Spinal cord (tissue), 10 donors: ENCODE results near the gene TICAM1. TPM values are rescaled to one million over a fixed set of nuclear protein-coding genes. Genes with fewer than 3 reads are reported as not detected.

ENCODE experiments used
- DNase-seq, 6 donors: peaks; one replicate each; pipeline versions ENCODE4 v3.0.0 to v3.0.0-alpha.2; 2013 to 2015; ENCODE audit warnings: low spot score in 6 of 6, low read depth in 4 of 6
- H3K27ac ChIP-seq: one replicate; pipeline ENCODE4 v1.5.1; 2013; ENCODE audit warnings: low read depth, low read length, control low read depth
- H3K27me3 ChIP-seq: one replicate; pipeline ENCODE4 v1.6.1; 2013; ENCODE audit warnings: low read length; ENCODE audit not compliant: control insufficient read depth, insufficient read depth
- H3K36me3 ChIP-seq: one replicate; pipeline ENCODE4 v1.6.1; 2013; ENCODE audit warnings: low read length; ENCODE audit not compliant: control insufficient read depth, insufficient read depth
- H3K4me1 ChIP-seq: one replicate; pipeline ENCODE4 v1.6.1; 2013; ENCODE audit warnings: low read length; ENCODE audit not compliant: control insufficient read depth, insufficient read depth
- H3K4me3 ChIP-seq: one replicate; pipeline ENCODE4 v1.5.1; 2013; ENCODE audit warnings: low read depth, low read length, control low read depth
- H3K9me3 ChIP-seq: one replicate; pipeline ENCODE4 v1.6.1; 2013; ENCODE audit warnings: low read length; ENCODE audit not compliant: control insufficient read depth, insufficient read depth
- WGBS: methylation state at CpG from one replicate; pipeline ENCODE4 v1.1.5; 2013; ENCODE audit warnings: missing lambda C conversion rate; ENCODE audit not compliant: insufficient coverage; 5-methylcytosine and 5-hydroxymethylcytosine counted together
- long read RNA-seq, 4 donors: transcript quantifications; one replicate each; lab custom pipeline, GENCODE V29; 2026
- polyA plus RNA-seq, 2 donors: library from polyadenylated mRNA; unstranded; fragments of 120-200 nt; gene quantifications; one replicate each; pipeline ENCODE4 v1.2.1, GENCODE V29; 2013; ENCODE audit not compliant: insufficient read length in 2 of 2
- total RNA-seq, 2 donors: library from RNA; depleted of rRNA in 1 of 2; stranded (reverse); fragments of 120-200 nt in 1 of 2; fragments of >200 nt in 1 of 2; gene quantifications; one replicate each; pipeline versions ENCODE4 v1.2.3 to v1.2.4, GENCODE V29; 2013 to 2014
- donor health status: healthy.

TICAM1 gene
- 1 to 10 TPM; 1.4 TPM for total RNA-seq
- polyA plus RNA-seq = 1 to 10 TPM; 5.6 to 6.3 TPM
- long read RNA-seq, donor 1, partial matches to known transcripts = 0 of 2 reads
- long read RNA-seq, donor 1, other reads (novel, unspliced or antisense) = 0 of 2 reads
- long read RNA-seq, donor 2, partial matches to known transcripts = 0 of 2 reads
- long read RNA-seq, donor 2, other reads (novel, unspliced or antisense) = 0 of 2 reads
- long read RNA-seq, donor 3, partial matches to known transcripts = 0 of 2 reads
- long read RNA-seq, donor 3, other reads (novel, unspliced or antisense) = 0 of 2 reads
- long read RNA-seq, donor 4, transcript TICAM1-201 (2 exons, 2,676 nt) = major isoform, 5 of 5 reads
- long read RNA-seq, donor 4, partial matches to known transcripts = 0 of 5 reads
- long read RNA-seq, donor 4, other reads (novel, unspliced or antisense) = 0 of 5 reads

DNA sequence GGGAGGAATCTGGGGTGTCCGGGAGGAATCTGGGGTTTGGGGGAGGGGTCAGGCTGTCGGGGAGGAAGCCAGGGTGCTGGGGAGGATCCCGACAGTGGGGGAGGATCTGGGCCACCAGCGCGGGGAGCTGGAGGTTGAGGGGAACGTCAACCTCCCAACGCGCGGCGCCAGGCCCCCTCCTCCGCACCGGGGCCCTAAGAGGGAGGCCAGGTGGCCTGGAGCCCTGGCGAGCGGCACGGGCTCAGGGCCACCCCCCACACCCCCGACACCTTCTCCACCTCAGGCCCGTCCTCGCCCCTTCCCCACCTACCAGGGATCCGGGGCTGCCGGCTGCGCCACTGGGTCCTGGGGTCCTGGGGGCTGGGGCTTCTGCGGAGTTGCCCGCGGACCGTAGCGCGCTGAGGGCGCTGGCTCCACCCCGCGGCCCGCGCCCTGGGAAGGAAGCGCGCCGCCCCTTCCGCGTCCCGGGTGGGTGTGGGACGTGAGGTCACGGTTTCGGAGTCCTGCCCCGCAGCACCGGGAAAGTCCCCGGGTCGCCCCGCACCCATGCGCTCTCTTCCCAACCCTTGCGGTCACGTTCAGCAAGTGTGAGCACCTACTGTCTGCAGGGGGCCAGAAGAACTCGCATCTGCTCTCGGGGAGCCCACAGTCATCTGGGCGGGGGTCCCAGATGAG, at the start of gene TICAM1:
TSS of gene TICAM1 (minus strand) at position 409 of the 675 bp plus-strand sequence. CDS start 13,335 bp downstream, outside the sequence.
- peaks cover 2% of the 10 kb centered on the region for H3K27me3 ChIP-seq
- H3K4me1 ChIP-seq = peaks cover 20% of the 10 kb centered on the region
- no peak within 1 kb of the TSS for H3K27ac ChIP-seq
- peak within 1 kb of the TSS; percentile 69 for H3K4me3 ChIP-seq
- H3K36me3 ChIP-seq = no peaks in the 10 kb centered on the region
- 2% methylated on average over 45 of the region's 52 CpGs for WGBS
- no peaks in the 10 kb centered on the region for H3K9me3 ChIP-seq
- DNase-seq = peak in 2 of 6 donors; percentile 16 to 61

DNA sequence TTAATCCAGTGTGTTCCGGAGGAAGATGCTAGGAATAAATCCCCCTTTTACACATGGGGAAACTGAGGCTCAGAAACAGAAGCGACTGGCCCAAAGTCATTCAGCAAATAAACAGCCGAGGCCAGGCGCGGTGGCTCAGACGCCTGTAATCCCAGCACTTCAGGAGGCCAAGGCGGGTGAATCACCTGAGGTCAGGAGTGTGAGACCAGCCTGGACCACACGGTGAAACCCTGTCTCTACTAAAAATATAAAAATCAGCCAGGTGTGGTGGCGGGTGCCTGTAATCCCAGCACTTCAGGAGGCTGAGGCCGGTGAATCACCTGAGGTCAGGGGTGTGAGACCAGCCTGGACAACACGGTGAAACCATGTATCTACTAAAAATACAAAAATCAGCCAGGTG, 47.5 kb upstream of the TICAM1 start:
- no peak for DNase-seq
- Histone ChIP-seq H3K4me1 (peaks cover 25% of the 10 kb centered on the region), H3K27me3 (no peaks in the 10 kb centered on the region), H3K4me3 (no peak overlapping the region), H3K27ac (peak overlapping the region; percentile 92), H3K36me3 (no peaks in the 10 kb centered on the region), H3K9me3 (no peaks in the 10 kb centered on the region)
- WGBS = 96% methylated on average over 5 of the region's 11 CpGs

DNA sequence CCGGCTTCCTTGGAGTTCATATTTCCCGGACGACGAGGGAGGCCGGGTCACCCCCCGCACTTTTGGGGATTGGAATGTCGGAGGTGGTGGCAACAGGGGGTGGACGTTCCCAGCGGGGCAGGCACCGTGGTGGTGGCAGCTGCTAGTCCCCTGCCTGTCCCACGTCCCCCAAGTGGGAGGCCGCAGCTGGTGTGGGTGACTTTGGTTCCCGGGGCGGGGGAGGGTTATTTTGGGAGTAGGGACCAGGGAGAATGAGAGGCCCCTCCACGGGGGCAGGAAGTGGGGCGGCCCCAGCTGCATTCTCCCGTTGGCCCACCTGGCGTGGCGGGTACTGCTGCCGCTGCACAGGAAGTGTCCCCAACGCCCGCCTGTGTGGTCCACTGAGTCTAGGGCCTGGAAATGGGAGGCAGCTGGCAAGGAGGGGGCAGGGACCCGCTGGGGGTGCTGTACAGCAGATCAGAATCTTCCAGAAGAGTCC, 47.0 kb upstream of the TICAM1 start:
- Histone ChIP-seq H3K36me3 (no peaks in the 10 kb centered on the region), H3K4me3 (no peak overlapping the region), H3K9me3 (no peaks in the 10 kb centered on the region), H3K27ac (peak overlapping the region; percentile 92), H3K27me3 (no peaks in the 10 kb centered on the region), H3K4me1 (peaks cover 25% of the 10 kb centered on the region)
- no peak for DNase-seq
- 21% methylated on average over 21 of the region's 23 CpGs for WGBS

DNA sequence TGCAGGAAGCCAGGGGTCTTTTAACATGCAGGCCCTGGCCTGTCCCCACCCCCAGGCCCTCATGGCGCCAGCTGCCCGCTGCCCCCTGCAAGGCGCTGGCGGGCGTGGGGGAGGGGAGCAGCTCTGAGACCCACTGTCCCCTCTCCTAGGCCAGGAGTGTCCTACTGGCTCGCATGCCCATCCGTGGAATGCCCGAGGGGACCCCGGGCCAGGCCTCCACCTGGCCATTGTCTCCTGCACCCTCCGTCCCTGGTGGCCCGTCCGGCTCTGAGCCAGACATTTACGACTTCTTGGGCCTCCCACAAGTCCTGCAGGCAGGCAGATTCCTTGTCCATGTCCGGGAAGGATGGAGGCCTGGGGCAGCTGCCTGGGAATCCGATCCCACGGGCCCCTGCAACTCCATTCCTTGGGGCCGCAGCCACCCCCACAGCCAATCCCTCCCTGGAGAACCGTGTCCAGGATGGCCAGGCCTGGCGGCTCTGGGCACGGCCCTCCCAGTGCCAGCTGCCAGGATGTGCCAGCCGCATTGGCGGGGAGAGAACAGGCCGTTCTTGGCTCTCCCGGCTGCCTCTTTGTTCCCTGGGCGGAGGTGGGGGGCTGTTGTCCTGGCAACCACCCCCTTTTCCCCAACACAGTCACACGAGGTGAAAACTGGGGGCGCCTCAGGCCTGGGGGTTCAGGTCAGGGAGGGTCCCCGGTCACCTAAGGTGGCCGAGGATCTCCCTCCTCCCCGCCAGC, 46.4 kb upstream of the TICAM1 start:
- peaks cover 25% of the 10 kb centered on the region for H3K4me1 ChIP-seq
- 14% methylated on average over 27 of the region's 30 CpGs for WGBS
- H3K9me3 ChIP-seq = no peaks in the 10 kb centered on the region
- H3K27ac ChIP-seq = peak overlapping the region; percentile 92
- no peaks in the 10 kb centered on the region for H3K36me3 ChIP-seq
- no peaks in the 10 kb centered on the region for H3K27me3 ChIP-seq
- H3K4me3 ChIP-seq = no peak overlapping the region
- peak in 5 of 6 donors; percentile 57 to 90 (median 65) for DNase-seq

DNA sequence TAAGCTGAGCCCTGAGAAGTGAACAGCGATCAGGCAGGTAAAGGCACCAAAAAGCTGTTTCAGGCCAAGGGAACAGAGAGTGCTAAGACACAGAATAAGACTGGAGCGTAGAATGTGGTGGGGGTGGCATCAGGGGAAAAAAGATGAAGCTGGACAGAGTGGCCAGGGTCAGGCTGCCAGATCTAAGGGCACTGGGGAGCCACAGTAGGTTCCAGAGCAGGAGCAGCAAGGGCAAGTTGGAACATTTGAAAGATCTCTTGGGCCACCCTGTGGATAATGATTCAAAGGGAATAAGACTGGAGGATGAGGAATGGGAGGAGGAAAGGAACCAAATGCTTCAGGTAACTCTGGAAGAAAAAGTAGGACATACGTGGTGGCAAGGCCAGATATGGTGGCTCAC, 42.4 kb upstream of the TICAM1 start:
- Histone ChIP-seq H3K27me3 (no peaks in the 10 kb centered on the region), H3K27ac (no peak overlapping the region), H3K4me3 (no peak overlapping the region), H3K4me1 (peaks cover 26% of the 10 kb centered on the region), H3K36me3 (no peaks in the 10 kb centered on the region), H3K9me3 (no peaks in the 10 kb centered on the region)
- DNase-seq = no peak
- WGBS = 95% methylated on average over 3 of the region's 3 CpGs

DNA sequence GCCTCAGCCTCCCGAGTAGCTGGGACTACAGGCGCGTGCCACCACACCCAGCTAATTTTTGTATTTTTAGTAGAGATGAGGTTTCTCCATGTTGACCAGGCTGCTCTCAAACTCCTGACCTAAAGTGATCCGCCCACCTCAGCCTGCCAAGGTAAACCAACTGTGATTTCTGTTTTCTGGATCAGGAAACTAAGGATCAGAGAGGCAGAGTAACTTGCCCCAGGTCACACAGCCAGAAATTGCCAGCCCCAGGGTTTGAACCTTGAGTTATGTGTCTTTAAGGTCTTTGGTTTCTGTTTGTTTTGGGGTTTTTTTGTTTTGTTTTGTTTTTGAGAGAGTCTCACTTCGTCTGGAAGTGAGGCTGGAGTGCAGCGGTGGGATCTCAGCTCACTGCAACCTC, 40.2 kb upstream of the TICAM1 start:
- Histone ChIP-seq H3K4me3 (no peak overlapping the region), H3K27ac (no peak overlapping the region), H3K4me1 (peaks cover 21% of the 10 kb centered on the region), H3K9me3 (no peaks in the 10 kb centered on the region), H3K36me3 (no peaks in the 10 kb centered on the region), H3K27me3 (no peaks in the 10 kb centered on the region)
- WGBS = 83% methylated on average over 2 of the region's 6 CpGs
- DNase-seq = no peak

DNA sequence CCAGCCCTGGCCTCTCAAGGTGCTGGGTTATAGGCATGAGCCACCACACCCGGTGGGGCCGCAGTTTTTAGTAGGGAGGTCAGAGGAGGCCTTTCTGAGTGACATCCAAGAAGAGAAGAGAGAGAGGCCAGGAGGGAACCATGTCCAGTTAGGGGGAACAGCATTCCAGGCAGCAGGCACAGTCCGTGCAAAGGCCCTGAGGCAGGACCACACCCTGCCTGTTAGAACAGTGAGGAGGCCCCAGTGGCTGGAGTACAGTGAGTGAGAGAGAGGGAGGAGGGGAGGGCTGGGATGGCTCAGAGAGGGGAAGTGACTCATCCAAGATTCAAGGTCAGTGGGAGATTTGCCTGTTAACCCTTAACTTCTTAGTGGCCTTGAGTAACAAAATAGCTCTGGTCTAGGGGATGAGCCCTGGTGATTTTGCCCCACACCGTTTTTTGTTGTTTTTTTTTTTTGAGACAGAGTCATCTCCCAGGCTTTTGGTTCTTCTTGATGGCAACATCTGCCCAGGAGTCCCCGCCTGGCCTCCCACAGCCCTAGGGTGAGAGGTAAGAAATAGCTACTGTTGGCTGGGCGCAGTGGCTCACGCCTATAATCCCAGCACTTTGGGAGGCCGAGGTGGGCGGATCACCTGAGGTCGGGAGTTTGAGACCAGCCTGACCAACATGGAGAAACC, 38.7 kb upstream of the TICAM1 start:
- H3K9me3 ChIP-seq = no peaks in the 10 kb centered on the region
- no peak overlapping the region for H3K27ac ChIP-seq
- no peaks in the 10 kb centered on the region for H3K36me3 ChIP-seq
- peaks cover 26% of the 10 kb centered on the region for H3K4me1 ChIP-seq
- H3K4me3 ChIP-seq = no peak overlapping the region
- no peak for DNase-seq
- H3K27me3 ChIP-seq = no peaks in the 10 kb centered on the region
- 89% methylated on average over 3 of the region's 10 CpGs for WGBS

DNA sequence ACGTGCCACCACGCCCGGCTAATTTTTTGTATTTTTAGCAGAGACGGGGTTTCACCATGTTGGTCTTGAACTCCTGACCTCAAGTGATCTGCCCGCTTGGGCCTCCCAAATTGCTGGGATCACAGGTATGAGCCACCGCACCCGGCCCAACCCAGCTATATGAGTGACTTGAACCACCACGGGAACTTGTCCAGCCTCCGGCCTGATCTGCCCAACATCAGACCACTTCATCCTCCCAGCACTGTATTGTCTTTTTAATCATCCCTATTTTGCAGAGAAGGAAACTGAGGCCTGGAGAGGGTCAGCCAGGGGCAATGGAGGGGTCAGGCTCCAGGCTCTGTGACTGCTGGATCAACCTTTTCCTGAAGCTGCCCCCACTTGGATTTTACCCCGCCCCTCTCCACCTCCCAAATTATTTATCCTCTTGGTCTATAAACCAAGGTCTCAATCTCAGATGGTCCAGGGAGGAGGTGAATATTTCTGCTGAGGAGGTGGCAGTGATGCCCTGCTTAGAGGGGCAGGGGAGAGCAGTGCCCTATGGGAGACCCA, 36.8 kb upstream of the TICAM1 start:
- no peak for DNase-seq
- Histone ChIP-seq H3K27me3 (no peaks in the 10 kb centered on the region), H3K36me3 (no peaks in the 10 kb centered on the region), H3K9me3 (no peaks in the 10 kb centered on the region), H3K4me3 (no peak overlapping the region), H3K27ac (no peak overlapping the region), H3K4me1 (peaks cover 26% of the 10 kb centered on the region)
- 87% methylated on average over 8 of the region's 10 CpGs for WGBS
